HepG2 (cell line): ENCODE results near the gene ASIC3. TPM values are rescaled to one million over a fixed set of nuclear protein-coding genes. Genes with fewer than 3 reads are reported as not detected.

Experiments
- ATAC-seq: fragments of 200-7000 bp; cut with Tn5 transposase; 3 replicates; pipeline ENCODE4 v1.9.1; 2020; ENCODE audit warnings: mild to moderate bottlenecking, moderate library complexity
- BruUV-seq: library from RNA; stranded (reverse); fragments of 400-500 nt; replicated peaks from 2 replicates; lab custom pipeline; 2021; lab: Mats Ljungman, UMichigan
- CTCF ChIA-PET: fragments of 300-600 bp; formaldehyde crosslinking; extraction: SDS; loops from one replicate; lab custom pipeline; 2021; ENCODE audit warnings: low total read pairs, inconsistent platforms, low intra/inter-chr PET ratio; lab: Yijun Ruan, JAX
- POLR2A ChIA-PET: fragments of 350-600 bp; sonication (Branson Sonifier 250); formaldehyde crosslinking; loops from one replicate; lab custom pipeline; 2020; ENCODE audit warnings: antibody characterized with exemption, inconsistent platforms; lab: Yijun Ruan, JAX
- DNase-seq: peaks from one replicate; pipeline ENCODE4 v3.0.0-alpha.2; 2015; ENCODE audit warnings: low spot score
- FAIRE-seq: peaks from 3 replicates; lab custom pipeline; 2011; peaks lifted over from hg19 to GRCh38; lab: Jason Lieb, UNC
- H2AFZ ChIP-seq: one replicate; pipeline ENCODE4 v1.6.1; 2011; ENCODE audit warnings: low read length, inconsistent platforms
- H3K27ac ChIP-seq: fragments of 300-600 bp; 3 replicates; pipeline ENCODE4 v1.8.0; 2011; ENCODE audit warnings: mixed run types, mild to moderate bottlenecking, mixed read lengths, low read length, inconsistent platforms; ENCODE audit not compliant: insufficient read depth; ENCODE audit errors: extremely low read length
- H3K27me3 ChIP-seq, 2 experiments: fragments of 200-600 bp in 1 of 2; 2 replicates in 1 of 2; 3 replicates in 1 of 2; pipeline versions ENCODE4 v1.6.0 to v1.8.0; 2011; ENCODE audit warnings: low read length in 2 of 2, mild to moderate bottlenecking in 2 of 2, moderate library complexity in 2 of 2, inconsistent platforms in 1 of 2; ENCODE audit not compliant: insufficient read depth in 2 of 2, control insufficient read depth in 1 of 2
- H3K36me3 ChIP-seq, 2 experiments: fragments of 200-600 bp in 1 of 2; replicated peaks in 1 of 2; 2 replicates in 1 of 2; 3 replicates in 1 of 2; pipeline versions ENCODE4 v1.5.1 to v1.8.0; 2011; ENCODE audit warnings: low read length in 2 of 2, inconsistent platforms in 1 of 2; ENCODE audit not compliant: insufficient read depth in 2 of 2, control insufficient read depth in 1 of 2
- H3K4me1 ChIP-seq: 2 replicates; pipeline ENCODE4 v1.5.1; 2012; ENCODE audit warnings: low read length, inconsistent platforms; ENCODE audit not compliant: insufficient read depth
- H3K4me2 ChIP-seq: 2 replicates; pipeline ENCODE4 v1.6.0; 2011; ENCODE audit warnings: low read depth, low read length, inconsistent platforms
- H3K4me3 ChIP-seq, 3 experiments: fragments of 200-600 bp in 1 of 3; sonication (generic), shearing (Covaris generic) in 1 of 3; replicated peaks in 1 of 3; 2 replicates each; pipeline ENCODE4 v1.5.1; 2011 to 2016; ENCODE audit warnings: low read length in 3 of 3, inconsistent platforms in 2 of 3, low read depth in 2 of 3, mild to moderate bottlenecking in 2 of 3, control low read depth in 1 of 3, mixed read lengths in 1 of 3; ENCODE audit not compliant: insufficient read depth in 1 of 3
- H3K79me2 ChIP-seq: one replicate; pipeline ENCODE4 v1.6.1; 2011; ENCODE audit warnings: low read length, inconsistent platforms; ENCODE audit not compliant: insufficient read depth
- H3K9ac ChIP-seq: 2 replicates; pipeline ENCODE4 v1.6.0; 2011; ENCODE audit warnings: mild to moderate bottlenecking, low read depth, low read length, inconsistent platforms; ENCODE audit not compliant: insufficient read depth
- H3K9me3 ChIP-seq: 2 replicates; pipeline ENCODE4 v1.5.1; 2012; ENCODE audit warnings: mild to moderate bottlenecking, low read length
- H4K20me1 ChIP-seq: 2 replicates; pipeline ENCODE4 v1.6.0; 2011; ENCODE audit warnings: inconsistent platforms, mild to moderate bottlenecking, low read length, moderate library complexity; ENCODE audit not compliant: insufficient read depth
- DMAP1 ChIP-seq: IDR thresholded peaks from 2 replicates; pipeline ENCODE4 v1.6.1; 2016
- FOXA3 ChIP-seq: IDR thresholded peaks from 2 replicates; pipeline ENCODE4 v1.6.1; 2016; ENCODE audit warnings: missing genetic modification reagents, missing compliant biosample characterization
- FOXP1 ChIP-seq, 2 experiments: fragments of 450-650 bp in 1 of 2; IDR thresholded peaks; 2 replicates each; pipeline ENCODE4 v1.6.1; 2017 to 2018; ENCODE audit warnings: antibody characterized with exemption in 1 of 2
- NFIB ChIP-seq: sonication (generic); formaldehyde crosslinking; IDR thresholded peaks from 2 replicates; pipeline ENCODE4 v1.9.0; 2021; ENCODE audit warnings: missing genetic modification reagents, mild to moderate bottlenecking, borderline replicate concordance
- NFIC ChIP-seq: IDR thresholded peaks from 2 replicates; pipeline ENCODE4 v1.6.1; 2012; ENCODE audit warnings: mild to moderate bottlenecking, low read length, inconsistent platforms
- SMARCC2 ChIP-seq: fragments of 450-650 bp; IDR thresholded peaks from 2 replicates; pipeline ENCODE4 v1.6.1; 2017; ENCODE audit warnings: antibody characterized with exemption, mild to moderate bottlenecking
- TARDBP ChIP-seq: sonication (generic); formaldehyde crosslinking; IDR thresholded peaks from 2 replicates; pipeline ENCODE4 v1.8.0; 2022; ENCODE audit warnings: mild to moderate bottlenecking, missing genetic modification reagents
- TGIF2 ChIP-seq: IDR thresholded peaks from 2 replicates; pipeline ENCODE4 v1.6.1; 2016; ENCODE audit warnings: control low read depth, missing compliant biosample characterization
- TRIM24 ChIP-seq: sonication (generic); formaldehyde crosslinking; IDR thresholded peaks from 2 replicates; pipeline ENCODE4 v1.8.0; 2022; ENCODE audit warnings: mild to moderate bottlenecking, missing genetic modification reagents
- ZNF563 ChIP-seq: sonication (generic); formaldehyde crosslinking; IDR thresholded peaks from 2 replicates; pipeline ENCODE4 v1.8.0; 2022; ENCODE audit warnings: mild to moderate bottlenecking, moderate library complexity, missing genetic modification reagents
- ZNF749 ChIP-seq: sonication (generic); formaldehyde crosslinking; IDR thresholded peaks from 2 replicates; pipeline ENCODE4 v1.8.0; 2022; ENCODE audit warnings: mild to moderate bottlenecking, missing genetic modification reagents, moderate library complexity, borderline replicate concordance
- ZNF766 ChIP-seq: sonication (generic); formaldehyde crosslinking; IDR thresholded peaks from 2 replicates; pipeline ENCODE4 v1.5.0; 2020; ENCODE audit warnings: missing genetic modification reagents, borderline replicate concordance
- ZNF782 ChIP-seq: sonication (generic); formaldehyde crosslinking; IDR thresholded peaks from 2 replicates; pipeline ENCODE4 v1.4.0; 2020; ENCODE audit warnings: missing genetic modification reagents, mild to moderate bottlenecking, borderline replicate concordance
- ZNF879 ChIP-seq: sonication (generic); formaldehyde crosslinking; IDR thresholded peaks from 2 replicates; pipeline ENCODE4 v1.8.1; 2023; ENCODE audit warnings: missing genetic modification reagents
- WGBS: methylation state at CpG from one replicate; pipeline ENCODE4 v1.1.6; 2017; ENCODE audit warnings: low lambda C conversion rate; 5-methylcytosine and 5-hydroxymethylcytosine counted together
- in situ Hi-C: cut with HindIII; loops from 2 replicates; pipeline ENCODE4 v1.10.0; 2017; ENCODE audit warnings: low pct_unique_long_range_greater_than_20kb; ENCODE audit not compliant: extremely low pct_ligation_motif_present
- intact Hi-C: fragments of 100-400 bp; cut with micrococcal nuclease; formaldehyde crosslinking; loops from one replicate; pipeline ENCODE4 v1.10.0; 2022; ENCODE audit not compliant: unreplicated experiment
- polyA plus RNA-seq, 8 experiments: library from polyadenylated mRNA; depleted of rRNA in 3 of 8; stranded (reverse) in 7 of 8; unstranded in 1 of 8; fragments of >200 nt; fragmentation: Illumina TruSeq in 4 of 8; extraction: Trizol in 4 of 8; gene quantifications; 2 replicates each; pipeline versions ENCODE4 v1.2.1 to v1.2.3, GENCODE V29; 2011 to 2016; ENCODE audit warnings: low read depth in 4 of 8, missing spikeins in 1 of 8, mixed read lengths in 1 of 8; ENCODE audit not compliant: insufficient read depth in 1 of 8
- total RNA-seq, 5 experiments: library from RNA; depleted of rRNA; stranded (reverse); fragments of >200 nt; fragmentation: Illumina TruSeq; extraction: Trizol; gene quantifications; 2 replicates each; pipeline ENCODE4 v1.2.3, GENCODE V29; 2016; ENCODE audit warnings: low read depth in 1 of 5
- TF ChIP-seq, protein P1 (sequence below): fragments of 450-650 bp; IDR thresholded peaks from 2 replicates; pipeline ENCODE4 v1.6.1; 2017
- TF ChIP-seq, protein P2 (sequence below): sonication (generic); formaldehyde crosslinking; IDR thresholded peaks from 2 replicates; pipeline ENCODE4 v1.8.1; 2023; ENCODE audit warnings: missing genetic modification reagents, inconsistent platforms, borderline replicate concordance

Gene ASIC3
- total and polyA plus RNA-seq, 2 of the 13 experiments (the other 11 are each of a cell fraction or from before 2014, with no cell fraction given): 0.51 TPM; not detected in 1

DNA sequence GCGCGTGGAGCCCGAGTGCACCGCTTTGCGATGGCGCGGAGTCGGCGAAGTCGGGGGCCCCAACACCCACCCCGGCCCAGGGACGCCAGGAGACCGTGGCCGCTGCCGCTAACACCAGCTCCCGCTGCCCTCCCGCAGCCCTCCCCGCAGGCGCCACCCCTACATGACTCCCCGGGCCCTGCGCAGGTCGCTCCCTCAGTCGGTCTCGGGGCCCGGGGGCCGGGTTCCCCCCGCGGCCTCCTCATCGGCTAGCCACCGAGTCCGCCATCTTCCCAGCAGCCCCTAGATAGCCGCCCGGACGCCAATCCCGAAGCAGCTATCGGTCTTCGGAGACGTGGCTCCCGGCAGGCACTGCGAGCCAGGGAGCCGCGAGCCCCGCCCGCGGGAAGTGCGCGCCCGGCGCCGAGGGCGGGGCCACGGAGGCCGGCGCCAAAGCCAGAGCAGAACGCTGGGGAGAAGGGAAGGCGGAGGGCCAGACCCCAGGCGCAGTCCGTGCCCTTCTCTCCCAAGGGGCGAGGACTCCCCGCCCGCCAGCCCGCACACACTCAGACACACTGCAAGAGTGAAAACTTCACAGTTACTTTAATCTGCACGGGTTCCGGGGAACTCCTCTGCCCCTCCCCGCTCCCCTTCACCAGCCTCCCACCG is 32.3 kb downstream of the ASIC3 start, which contains the start of gene FASTK (continued):
- no peak for TF ChIP-seq ZNF749
- TF ChIP-seq NFIC: no peak
- TF ChIP-seq, protein P1, sequence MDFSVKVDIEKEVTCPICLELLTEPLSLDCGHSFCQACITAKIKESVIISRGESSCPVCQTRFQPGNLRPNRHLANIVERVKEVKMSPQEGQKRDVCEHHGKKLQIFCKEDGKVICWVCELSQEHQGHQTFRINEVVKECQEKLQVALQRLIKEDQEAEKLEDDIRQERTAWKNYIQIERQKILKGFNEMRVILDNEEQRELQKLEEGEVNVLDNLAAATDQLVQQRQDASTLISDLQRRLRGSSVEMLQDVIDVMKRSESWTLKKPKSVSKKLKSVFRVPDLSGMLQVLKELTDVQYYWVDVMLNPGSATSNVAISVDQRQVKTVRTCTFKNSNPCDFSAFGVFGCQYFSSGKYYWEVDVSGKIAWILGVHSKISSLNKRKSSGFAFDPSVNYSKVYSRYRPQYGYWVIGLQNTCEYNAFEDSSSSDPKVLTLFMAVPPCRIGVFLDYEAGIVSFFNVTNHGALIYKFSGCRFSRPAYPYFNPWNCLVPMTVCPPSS: no peak

DNA sequence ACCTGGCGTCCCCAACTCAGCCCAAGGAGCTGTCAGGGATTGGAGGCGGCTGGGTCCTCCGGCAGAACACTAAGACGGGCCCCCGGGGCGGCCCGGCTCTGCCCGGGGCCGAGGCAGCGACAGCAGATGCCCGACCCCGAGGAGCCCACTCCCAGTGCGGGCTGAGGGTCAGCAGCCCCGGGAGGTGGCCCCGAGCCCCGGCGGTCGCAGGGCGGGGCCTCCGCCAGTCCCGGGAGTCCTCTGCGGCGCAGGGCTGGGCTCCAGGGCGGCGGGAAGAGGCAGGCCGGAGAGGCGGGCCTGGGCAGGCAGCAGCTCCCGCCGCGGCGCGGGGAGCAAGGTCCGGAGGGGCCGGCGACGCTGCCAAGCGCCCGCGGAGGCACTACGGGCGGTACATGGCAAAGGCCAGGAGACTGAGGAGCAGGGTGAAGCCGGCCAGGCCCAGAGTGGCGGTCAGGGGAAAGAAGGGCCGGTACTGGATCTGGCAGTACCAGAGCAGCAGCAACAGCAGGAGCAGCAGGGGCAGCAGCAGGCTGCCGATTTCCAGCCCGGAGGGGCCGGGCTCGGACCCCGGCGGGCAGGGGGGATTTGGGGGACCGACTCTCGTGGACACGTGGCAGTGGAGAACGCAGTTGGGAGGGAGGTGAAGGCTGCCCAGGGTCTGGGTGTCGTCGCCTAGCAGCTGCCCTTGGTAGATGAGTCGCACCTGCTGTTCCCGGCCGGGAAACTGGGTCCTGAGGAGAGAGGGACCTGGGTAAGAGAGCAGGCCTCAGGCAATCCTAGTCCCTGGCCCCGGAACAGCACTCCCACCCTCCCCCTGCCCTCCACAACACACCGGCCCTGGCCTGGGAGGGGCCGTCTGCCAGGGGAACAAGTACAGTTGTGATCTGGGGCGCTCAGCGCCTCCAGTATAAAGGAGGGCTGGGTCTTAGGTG is 33.1 kb downstream of the ASIC3 start:
- ChIA-PET CTCF (no interaction called here), POLR2A (interaction anchor here (1.0 to 3.8 kb wide), 10 partner anchors 7 to 151 kb away, joined by 3 to 144 read pairs (median 6); partner anchors contain the start of genes ABCB8, ABCF2, CHPF2 and SLC4A2)
- Histone ChIP-seq H3K79me2 (peaks cover 33% of the 10 kb centered on the region), H3K4me3 (peak overlapping the region; percentile 85 to 96 (median 88)), H3K9me3 (no peaks in the 10 kb centered on the region), H3K27me3 (no peaks in the 10 kb centered on the region; a peak in 1 of 5 replicates), H4K20me1 (no peaks in the 10 kb centered on the region), H3K4me2 (peak overlapping the region; percentile 97), H3K9ac (peak overlapping the region; percentile 100), H2AFZ (no peak overlapping the region), H3K36me3 (0 out of 5 replicates have a peak, but pooled peaks cover 0 to 1% of the 10 kb centered on the region in 2 experiments), H3K27ac (peak overlapping the region; percentile 85), H3K4me1 (peaks cover 48% of the 10 kb centered on the region)
- BruUV-seq: no TSS peak
- ATAC-seq: peak; percentile 25
- WGBS: 4% methylated on average over 10 of the region's 64 CpGs
- no peak for FAIRE-seq
- in situ Hi-C loops: no loop called here
- intact Hi-C loops: loop anchor here (10.0 kb wide), 1 partner anchor 163 kb away; the partner anchor contains the start of gene SMARCD3
- no peak for DNase-seq
- peak; percentile 22; the same call in 1 of the 2 replicates for TF ChIP-seq ZNF782 (CRISPR knock-in tag)
- no peak for TF ChIP-seq SMARCC2
- TF ChIP-seq TARDBP: no peak
- no peak for TF ChIP-seq ZNF879 (CRISPR knock-in tag)
- TF ChIP-seq, protein P2, sequence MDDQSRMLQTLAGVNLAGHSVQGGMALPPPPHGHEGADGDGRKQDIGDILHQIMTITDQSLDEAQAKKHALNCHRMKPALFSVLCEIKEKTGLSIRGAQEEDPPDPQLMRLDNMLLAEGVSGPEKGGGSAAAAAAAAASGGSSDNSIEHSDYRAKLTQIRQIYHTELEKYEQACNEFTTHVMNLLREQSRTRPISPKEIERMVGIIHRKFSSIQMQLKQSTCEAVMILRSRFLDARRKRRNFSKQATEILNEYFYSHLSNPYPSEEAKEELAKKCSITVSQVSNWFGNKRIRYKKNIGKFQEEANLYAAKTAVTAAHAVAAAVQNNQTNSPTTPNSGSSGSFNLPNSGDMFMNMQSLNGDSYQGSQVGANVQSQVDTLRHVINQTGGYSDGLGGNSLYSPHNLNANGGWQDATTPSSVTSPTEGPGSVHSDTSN (CRISPR knock-in tag): no peak
- TF ChIP-seq FOXP1 (IDR thresholded peaks at IDR 0.05): no peak
- no peak for TF ChIP-seq FOXP1 (CRISPR knock-in tag; IDR thresholded peaks at IDR 0.05)
- no peak for TF ChIP-seq TRIM24 (CRISPR knock-in tag)
- peak; percentile 58; the same call in 1 of the 2 replicates for TF ChIP-seq ZNF563
- no peak for TF ChIP-seq FOXA3 (CRISPR knock-in tag)
- TF ChIP-seq ZNF766: no peak
- no peak for TF ChIP-seq NFIB (CRISPR knock-in tag)
- TF ChIP-seq DMAP1 (CRISPR knock-in tag): peak; percentile 27; the same call in 1 of the 2 replicates
- peak; percentile 41; the same call in 1 of the 2 replicates for TF ChIP-seq TGIF2
